Keratinocyte (primary cell): Measurements from ENCODE around the gene KSR2. TPM values are rescaled to one million over a fixed set of nuclear protein-coding genes. Genes with fewer than 3 reads are reported as not detected.

ENCODE experiments used
- DNase-seq: peaks from one replicate; pipeline ENCODE4 v3.0.0-alpha.2; 2011; ENCODE audit warnings: low read depth, missing footprints, low spot score
- FAIRE-seq: peaks from 2 replicates; lab custom pipeline; 2011; peaks lifted over from hg19 to GRCh38; lab: Jason Lieb, UNC
- H2AFZ ChIP-seq: 2 replicates; pipeline ENCODE4 v1.6.0; 2012; ENCODE audit warnings: low read length, control low read depth, inconsistent platforms; ENCODE audit not compliant: control insufficient read depth
- H3K27ac ChIP-seq: 2 replicates; pipeline ENCODE4 v1.5.1; 2011; ENCODE audit warnings: low read length; ENCODE audit not compliant: control insufficient read depth, insufficient read depth
- H3K27me3 ChIP-seq: 3 replicates; pipeline ENCODE4 v1.6.0; 2011; ENCODE audit warnings: low read length; ENCODE audit not compliant: control insufficient read depth, insufficient read depth; ENCODE audit errors: extremely low read depth
- H3K36me3 ChIP-seq, 2 experiments: 2 replicates in 1 of 2; 3 replicates in 1 of 2; pipeline ENCODE4 v1.5.1; 2011; ENCODE audit warnings: low read length in 2 of 2, mild to moderate bottlenecking in 1 of 2; ENCODE audit not compliant: control insufficient read depth in 2 of 2, insufficient read depth in 2 of 2; ENCODE audit errors: extremely low read depth in 1 of 2
- H3K4me1 ChIP-seq: 3 replicates; pipeline ENCODE4 v1.5.1; 2011; ENCODE audit warnings: low read length; ENCODE audit not compliant: control insufficient read depth, insufficient read depth; ENCODE audit errors: extremely low read depth
- H3K4me2 ChIP-seq: 3 replicates; pipeline ENCODE4 v1.6.0; 2011; ENCODE audit warnings: low read depth, low read length; ENCODE audit not compliant: control insufficient read depth, insufficient read depth; ENCODE audit errors: extremely low read depth
- H3K4me3 ChIP-seq, 3 experiments: fragments of 200-600 bp in 1 of 3; sonication (generic) in 1 of 3; 2 replicates in 2 of 3; 3 replicates in 1 of 3; pipeline ENCODE4 v1.5.1; 2011 to 2016; ENCODE audit warnings: low read length in 3 of 3, mild to moderate bottlenecking in 3 of 3, control low read depth in 2 of 3, inconsistent platforms in 1 of 3, low read depth in 1 of 3, mixed read lengths in 1 of 3, mixed run types in 1 of 3, moderate library complexity in 1 of 3; ENCODE audit not compliant: control insufficient read depth in 2 of 3, insufficient read depth in 2 of 3; ENCODE audit errors: extremely low read depth in 1 of 3
- H3K79me2 ChIP-seq: 2 replicates; pipeline ENCODE4 v1.6.0; 2012; ENCODE audit warnings: low read length; ENCODE audit not compliant: control insufficient read depth, insufficient read depth
- H3K9ac ChIP-seq: 3 replicates; pipeline ENCODE4 v1.6.0; 2011; ENCODE audit warnings: low read length; ENCODE audit not compliant: control insufficient read depth, insufficient read depth; ENCODE audit errors: extremely low read depth
- H3K9me1 ChIP-seq: 3 replicates; pipeline ENCODE4 v1.6.0; 2011; ENCODE audit warnings: low read length; ENCODE audit not compliant: control insufficient read depth, insufficient read depth; ENCODE audit errors: extremely low read depth
- H3K9me3 ChIP-seq: 2 replicates; pipeline ENCODE4 v1.5.1; 2012; ENCODE audit warnings: low read depth, low read length; ENCODE audit not compliant: control insufficient read depth
- H4K20me1 ChIP-seq: 3 replicates; pipeline ENCODE4 v1.6.0; 2011; ENCODE audit warnings: low read length; ENCODE audit not compliant: control insufficient read depth, insufficient read depth; ENCODE audit errors: extremely low read depth
- EZH2 ChIP-seq: IDR thresholded peaks from one replicate; pipeline ENCODE4 v1.6.1; 2012; ENCODE audit warnings: inconsistent platforms, mild to moderate bottlenecking, low read length, moderate library complexity
- dilution Hi-C: fragments of 300-500 bp; cut with MboI; formaldehyde crosslinking; loops from one replicate; pipeline ENCODE4 v1.7.0; 2020; ENCODE audit warnings: low sequenced_read_pairs; ENCODE audit not compliant: extremely low pct_ligation_motif_present
- polyA plus RNA-seq, 5 experiments: library from polyadenylated mRNA; depleted of rRNA in 3 of 5; stranded (reverse) in 3 of 5; stranded (forward) in 1 of 5; unstranded in 1 of 5; fragments of >200 nt; gene quantifications; 1 replicate in 1 of 5; 2 replicates in 3 of 5; 3 replicates in 1 of 5; pipeline versions ENCODE4 v1.2.1 to v1.2.3, GENCODE V29; 2011 to 2012; ENCODE audit warnings: missing spikeins in 2 of 5, low read depth in 1 of 5, low replicate concordance in 1 of 5
- TF ChIP-seq, protein P1 (sequence below), 3 experiments: IDR thresholded peaks in 1 of 3; conservative IDR thresholded peaks in 1 of 3; optimal IDR thresholded peaks in 1 of 3; 2 replicates in 2 of 3; 3 replicates in 1 of 3; pipeline versions ENCODE3 to v1.5.1; 2011; ENCODE audit warnings: low read length in 3 of 3, mild to moderate bottlenecking in 3 of 3, moderate library complexity in 2 of 3, control low read depth in 1 of 3, inconsistent platforms in 1 of 3; ENCODE audit not compliant: insufficient read depth in 2 of 3; ENCODE audit errors: extremely low read depth in 1 of 3

The KSR2 gene
- polyA plus RNA-seq, 1 donor (not counting 4 experiments of a cell fraction or from before 2014, with no cell fraction given), result 0.01 TPM

DNA sequence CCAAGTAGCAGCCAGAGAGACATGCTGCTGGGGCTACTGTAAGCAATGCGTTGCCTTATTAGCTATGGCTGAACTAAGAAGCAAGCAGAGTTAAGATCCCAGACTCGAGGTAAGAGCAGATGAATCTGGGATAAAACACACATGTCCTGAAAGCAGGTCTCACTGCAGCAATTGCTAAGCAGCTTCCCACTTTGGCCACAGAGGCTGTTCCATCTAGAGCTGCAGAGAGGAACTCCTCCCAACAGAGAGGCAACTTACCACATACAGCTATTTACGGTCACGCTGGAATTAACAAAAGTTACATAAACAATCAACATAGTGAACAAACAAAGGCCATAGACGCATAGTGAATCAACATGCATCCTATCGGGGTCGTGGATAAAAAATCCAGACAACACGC, 90.2 kb downstream of the KSR2 start:
- dilution Hi-C loops, result no loop called here

GRCh38 chr12:117876436-117876816, 92.4 kb downstream of the KSR2 start:
- Histone ChIP-seq H3K27ac (no peak overlapping the region), H3K79me2 (no peaks in the 10 kb centered on the region), H3K9ac (no peak overlapping the region), H3K4me1 (no peaks in the 10 kb centered on the region), H3K9me3 (no peaks in the 10 kb centered on the region), H3K4me2 (no peak overlapping the region), H2AFZ (no peak overlapping the region), H4K20me1 (no peaks in the 10 kb centered on the region), H3K9me1 (no peaks in the 10 kb centered on the region), H3K27me3 (no peaks in the 10 kb centered on the region), H3K36me3 (no peaks in the 10 kb centered on the region), H3K4me3 (no peak overlapping the region)
- no peak for TF ChIP-seq EZH2
- TF ChIP-seq, protein P1, sequence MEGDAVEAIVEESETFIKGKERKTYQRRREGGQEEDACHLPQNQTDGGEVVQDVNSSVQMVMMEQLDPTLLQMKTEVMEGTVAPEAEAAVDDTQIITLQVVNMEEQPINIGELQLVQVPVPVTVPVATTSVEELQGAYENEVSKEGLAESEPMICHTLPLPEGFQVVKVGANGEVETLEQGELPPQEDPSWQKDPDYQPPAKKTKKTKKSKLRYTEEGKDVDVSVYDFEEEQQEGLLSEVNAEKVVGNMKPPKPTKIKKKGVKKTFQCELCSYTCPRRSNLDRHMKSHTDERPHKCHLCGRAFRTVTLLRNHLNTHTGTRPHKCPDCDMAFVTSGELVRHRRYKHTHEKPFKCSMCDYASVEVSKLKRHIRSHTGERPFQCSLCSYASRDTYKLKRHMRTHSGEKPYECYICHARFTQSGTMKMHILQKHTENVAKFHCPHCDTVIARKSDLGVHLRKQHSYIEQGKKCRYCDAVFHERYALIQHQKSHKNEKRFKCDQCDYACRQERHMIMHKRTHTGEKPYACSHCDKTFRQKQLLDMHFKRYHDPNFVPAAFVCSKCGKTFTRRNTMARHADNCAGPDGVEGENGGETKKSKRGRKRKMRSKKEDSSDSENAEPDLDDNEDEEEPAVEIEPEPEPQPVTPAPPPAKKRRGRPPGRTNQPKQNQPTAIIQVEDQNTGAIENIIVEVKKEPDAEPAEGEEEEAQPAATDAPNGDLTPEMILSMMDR (optimal IDR thresholded peaks at IDR 0.05 in 1 of 3, IDR thresholded peaks at IDR 0.05 in 1 of 3, conservative IDR thresholded peaks at IDR 0.05 in 1 of 3; ENCODE audit: extremely low read depth in 1 of 3, insufficient read depth in 2 of 3, low read length in 3 of 3), result no peak
- dilution Hi-C loops, result no loop called here
- DNase-seq (no peak), FAIRE-seq (no peak)

More for the DNA sequence above, 90.2 kb downstream of the KSR2 start:
- Histone ChIP-seq H3K9me1 (no peaks in the 10 kb centered on the region), H3K4me2 (no peak overlapping the region), H3K9me3 (no peaks in the 10 kb centered on the region), H3K9ac (no peak overlapping the region), H4K20me1 (no peaks in the 10 kb centered on the region), H3K36me3 (no peaks in the 10 kb centered on the region), H3K27ac (no peak overlapping the region), H2AFZ (no peak overlapping the region), H3K79me2 (no peaks in the 10 kb centered on the region), H3K4me1 (peaks cover 3% of the 10 kb centered on the region), H3K4me3 (no peak overlapping the region), H3K27me3 (no peaks in the 10 kb centered on the region)
- TF ChIP-seq, protein P1 (optimal IDR thresholded peaks at IDR 0.05 in 1 of 3, IDR thresholded peaks at IDR 0.05 in 1 of 3, conservative IDR thresholded peaks at IDR 0.05 in 1 of 3; ENCODE audit: extremely low read depth in 1 of 3, insufficient read depth in 2 of 3, low read length in 3 of 3), result no peak
- TF ChIP-seq EZH2, result no peak
- DNase-seq (no peak), FAIRE-seq (no peak)
